ENCODE measurements around the gene KCTD2. TPM values are rescaled to one million over a fixed set of nuclear protein-coding genes. Genes with fewer than 3 reads are reported as not detected.

The KCTD2 gene
- total and polyA plus RNA-seq, 2 of the 13 experiments (the other 11 are each of a cell fraction or from before 2014, with no cell fraction given) = 28.3 to 32.6 TPM

DNA sequence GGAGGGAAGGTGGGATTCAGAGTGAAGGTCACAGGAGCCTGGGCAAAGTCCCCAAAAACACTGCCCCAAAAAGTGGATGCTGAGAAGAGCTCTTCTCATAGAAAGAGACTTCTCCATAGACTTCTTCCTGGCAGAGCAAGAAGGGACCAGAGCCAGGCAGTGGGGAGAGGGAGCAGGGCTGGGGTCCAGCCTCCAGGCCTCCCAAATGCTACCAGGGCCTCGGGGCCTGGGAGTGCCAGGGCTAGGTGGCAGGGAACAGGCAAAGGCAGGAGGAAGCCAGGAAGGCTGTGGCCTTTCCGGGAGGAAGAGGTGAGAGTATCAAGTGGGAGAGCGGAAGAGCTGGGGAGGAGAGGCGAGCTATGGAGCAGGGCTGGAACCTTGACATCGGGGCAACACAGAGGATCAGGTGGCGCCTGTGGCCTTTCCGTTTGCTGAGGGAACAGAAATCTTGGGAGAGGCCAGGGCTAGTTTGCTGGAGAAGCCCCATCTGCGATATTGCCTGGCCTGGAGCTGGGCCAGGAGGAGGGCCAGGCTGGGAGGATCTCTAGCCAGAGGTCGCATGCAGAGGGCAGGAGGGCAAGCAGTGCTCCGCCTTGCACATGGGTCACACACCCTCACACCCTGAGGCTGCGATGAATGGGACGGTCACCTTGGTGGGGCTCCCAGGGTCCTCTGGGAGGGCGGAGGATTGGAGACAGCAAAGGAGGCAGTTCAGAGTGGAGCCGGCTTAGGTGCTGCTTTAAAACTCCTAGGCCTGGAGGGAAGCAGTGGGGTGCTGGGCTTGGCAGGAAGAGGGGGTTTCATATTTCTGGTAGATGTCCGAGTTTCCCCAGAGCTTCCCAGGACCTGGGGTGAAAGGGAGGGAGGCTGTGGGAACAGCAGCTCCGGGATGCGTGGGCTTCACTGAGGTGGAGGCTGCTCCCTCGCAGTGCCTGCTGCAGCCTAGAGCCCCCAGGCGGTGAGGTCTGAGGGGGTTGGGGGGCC lies 44.1 kb downstream of the KCTD2 start (continued):
- TF ChIP-seq MBNL3 (CRISPR knock-in tag; conservative IDR thresholded peaks at IDR 0.05) (no peak), PHF8 (CRISPR knock-in tag; IDR thresholded peaks at IDR 0.05) (peak; percentile 36; the same call in 1 of the 2 replicates), MTF2 (CRISPR knock-in tag; IDR thresholded peaks at IDR 0.05; ENCODE audit: borderline replicate concordance) (no peak), HDAC2 (CRISPR knock-in tag; IDR thresholded peaks at IDR 0.05) (peak; percentile 96), PHB2 (IDR thresholded peaks at IDR 0.05; ENCODE audit: partially characterized antibody) (no peak), HMG20B (CRISPR knock-in tag; conservative IDR thresholded peaks at IDR 0.05) (peak; percentile 90), POLR2G (IDR thresholded peaks at IDR 0.05; ENCODE audit: low read depth, low read length) (0 out of 2 replicates have a peak, but pooled peaks have one; percentile 32), MED1 (CRISPR knock-in tag; IDR thresholded peaks at IDR 0.05) (0 out of 2 replicates have a peak, but pooled peaks have one; percentile 36)
- TF ChIP-seq, protein P1, sequence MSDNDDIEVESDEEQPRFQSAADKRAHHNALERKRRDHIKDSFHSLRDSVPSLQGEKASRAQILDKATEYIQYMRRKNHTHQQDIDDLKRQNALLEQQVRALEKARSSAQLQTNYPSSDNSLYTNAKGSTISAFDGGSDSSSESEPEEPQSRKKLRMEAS (IDR thresholded peaks at IDR 0.05) = peak; percentile 92
- TF ChIP-seq, protein P2, sequence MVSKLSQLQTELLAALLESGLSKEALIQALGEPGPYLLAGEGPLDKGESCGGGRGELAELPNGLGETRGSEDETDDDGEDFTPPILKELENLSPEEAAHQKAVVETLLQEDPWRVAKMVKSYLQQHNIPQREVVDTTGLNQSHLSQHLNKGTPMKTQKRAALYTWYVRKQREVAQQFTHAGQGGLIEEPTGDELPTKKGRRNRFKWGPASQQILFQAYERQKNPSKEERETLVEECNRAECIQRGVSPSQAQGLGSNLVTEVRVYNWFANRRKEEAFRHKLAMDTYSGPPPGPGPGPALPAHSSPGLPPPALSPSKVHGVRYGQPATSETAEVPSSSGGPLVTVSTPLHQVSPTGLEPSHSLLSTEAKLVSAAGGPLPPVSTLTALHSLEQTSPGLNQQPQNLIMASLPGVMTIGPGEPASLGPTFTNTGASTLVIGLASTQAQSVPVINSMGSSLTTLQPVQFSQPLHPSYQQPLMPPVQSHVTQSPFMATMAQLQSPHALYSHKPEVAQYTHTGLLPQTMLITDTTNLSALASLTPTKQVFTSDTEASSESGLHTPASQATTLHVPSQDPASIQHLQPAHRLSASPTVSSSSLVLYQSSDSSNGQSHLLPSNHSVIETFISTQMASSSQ (IDR thresholded peaks at IDR 0.05; ENCODE audit: low read depth) = no peak
- TF ChIP-seq, protein P2 (CRISPR knock-in tag; IDR thresholded peaks at IDR 0.05; ENCODE audit: borderline replicate concordance) = peak; percentile 50
- TF ChIP-seq, protein P3, sequence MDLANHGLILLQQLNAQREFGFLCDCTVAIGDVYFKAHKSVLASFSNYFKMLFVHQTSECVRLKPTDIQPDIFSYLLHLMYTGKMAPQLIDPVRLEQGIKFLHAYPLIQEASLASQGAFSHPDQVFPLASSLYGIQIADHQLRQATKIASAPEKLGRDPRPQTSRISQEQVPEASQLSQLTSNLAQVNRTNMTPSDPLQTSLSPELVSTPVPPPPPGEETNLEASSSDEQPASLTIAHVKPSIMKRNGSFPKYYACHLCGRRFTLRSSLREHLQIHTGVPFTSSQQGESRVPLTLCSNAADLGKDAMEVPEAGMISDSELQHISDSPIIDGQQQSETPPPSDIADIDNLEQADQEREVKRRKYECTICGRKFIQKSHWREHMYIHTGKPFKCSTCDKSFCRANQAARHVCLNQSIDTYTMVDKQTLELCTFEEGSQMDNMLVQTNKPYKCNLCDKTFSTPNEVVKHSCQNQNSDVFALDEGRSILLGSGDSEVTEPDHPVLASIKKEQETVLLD (CRISPR knock-in tag; IDR thresholded peaks at IDR 0.05; ENCODE audit: low read depth) = no peak
- TF ChIP-seq, protein P4, sequence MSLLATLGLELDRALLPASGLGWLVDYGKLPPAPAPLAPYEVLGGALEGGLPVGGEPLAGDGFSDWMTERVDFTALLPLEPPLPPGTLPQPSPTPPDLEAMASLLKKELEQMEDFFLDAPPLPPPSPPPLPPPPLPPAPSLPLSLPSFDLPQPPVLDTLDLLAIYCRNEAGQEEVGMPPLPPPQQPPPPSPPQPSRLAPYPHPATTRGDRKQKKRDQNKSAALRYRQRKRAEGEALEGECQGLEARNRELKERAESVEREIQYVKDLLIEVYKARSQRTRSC (CRISPR knock-in tag; IDR thresholded peaks at IDR 0.05; ENCODE audit: low read depth) = no peak
- TF ChIP-seq, protein P5, sequence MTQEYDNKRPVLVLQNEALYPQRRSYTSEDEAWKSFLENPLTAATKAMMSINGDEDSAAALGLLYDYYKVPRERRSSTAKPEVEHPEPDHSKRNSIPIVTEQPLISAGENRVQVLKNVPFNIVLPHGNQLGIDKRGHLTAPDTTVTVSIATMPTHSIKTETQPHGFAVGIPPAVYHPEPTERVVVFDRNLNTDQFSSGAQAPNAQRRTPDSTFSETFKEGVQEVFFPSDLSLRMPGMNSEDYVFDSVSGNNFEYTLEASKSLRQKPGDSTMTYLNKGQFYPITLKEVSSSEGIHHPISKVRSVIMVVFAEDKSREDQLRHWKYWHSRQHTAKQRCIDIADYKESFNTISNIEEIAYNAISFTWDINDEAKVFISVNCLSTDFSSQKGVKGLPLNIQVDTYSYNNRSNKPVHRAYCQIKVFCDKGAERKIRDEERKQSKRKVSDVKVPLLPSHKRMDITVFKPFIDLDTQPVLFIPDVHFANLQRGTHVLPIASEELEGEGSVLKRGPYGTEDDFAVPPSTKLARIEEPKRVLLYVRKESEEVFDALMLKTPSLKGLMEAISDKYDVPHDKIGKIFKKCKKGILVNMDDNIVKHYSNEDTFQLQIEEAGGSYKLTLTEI (CRISPR knock-in tag; conservative IDR thresholded peaks at IDR 0.05) = no peak
- TF ChIP-seq, protein P6, sequence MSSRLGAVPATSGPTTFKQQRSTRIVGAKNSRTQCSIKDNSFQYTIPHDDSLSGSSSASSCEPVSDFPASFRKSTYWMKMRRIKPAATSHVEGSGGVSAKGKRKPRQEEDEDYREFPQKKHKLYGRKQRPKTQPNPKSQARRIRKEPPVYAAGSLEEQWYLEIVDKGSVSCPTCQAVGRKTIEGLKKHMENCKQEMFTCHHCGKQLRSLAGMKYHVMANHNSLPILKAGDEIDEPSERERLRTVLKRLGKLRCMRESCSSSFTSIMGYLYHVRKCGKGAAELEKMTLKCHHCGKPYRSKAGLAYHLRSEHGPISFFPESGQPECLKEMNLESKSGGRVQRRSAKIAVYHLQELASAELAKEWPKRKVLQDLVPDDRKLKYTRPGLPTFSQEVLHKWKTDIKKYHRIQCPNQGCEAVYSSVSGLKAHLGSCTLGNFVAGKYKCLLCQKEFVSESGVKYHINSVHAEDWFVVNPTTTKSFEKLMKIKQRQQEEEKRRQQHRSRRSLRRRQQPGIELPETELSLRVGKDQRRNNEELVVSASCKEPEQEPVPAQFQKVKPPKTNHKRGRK (CRISPR knock-in tag; IDR thresholded peaks at IDR 0.05) = no peak
- TF ChIP-seq, protein P7, sequence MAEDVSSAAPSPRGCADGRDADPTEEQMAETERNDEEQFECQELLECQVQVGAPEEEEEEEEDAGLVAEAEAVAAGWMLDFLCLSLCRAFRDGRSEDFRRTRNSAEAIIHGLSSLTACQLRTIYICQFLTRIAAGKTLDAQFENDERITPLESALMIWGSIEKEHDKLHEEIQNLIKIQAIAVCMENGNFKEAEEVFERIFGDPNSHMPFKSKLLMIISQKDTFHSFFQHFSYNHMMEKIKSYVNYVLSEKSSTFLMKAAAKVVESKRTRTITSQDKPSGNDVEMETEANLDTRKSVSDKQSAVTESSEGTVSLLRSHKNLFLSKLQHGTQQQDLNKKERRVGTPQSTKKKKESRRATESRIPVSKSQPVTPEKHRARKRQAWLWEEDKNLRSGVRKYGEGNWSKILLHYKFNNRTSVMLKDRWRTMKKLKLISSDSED (CRISPR knock-in tag; IDR thresholded peaks at IDR 0.05) = no peak; the same call in 1 of the 2 replicates

Data from HepG2 (cell line).